LNCAP (cell line): ENCODE measurements around the gene SMIM35.

Source experiments
- CTCF ChIP-seq: fragments of 450-650 bp; IDR thresholded peaks from 2 replicates; pipeline ENCODE4 v1.5.1; 2017; ENCODE audit warnings: mild to moderate bottlenecking

Gene SMIM35

GRCh38 chr11:118128721-118129470 lies 42.1 kb upstream of the SMIM35 start:
- TF ChIP-seq CTCF: no peak

- TF ChIP-seq CTCF: no peak
Measured at GRCh38 chr11:118128310-118128709, 41.5 kb upstream of the SMIM35 start.

- TF ChIP-seq CTCF: no peak
Measured at GRCh38 chr11:118126082-118126838, 39.5 kb upstream of the SMIM35 start.

GRCh38 chr11:118124929-118125535 lies 38.3 kb upstream of the SMIM35 start:
- TF ChIP-seq CTCF: no peak

GRCh38 chr11:118120793-118121192 lies 34.0 kb upstream of the SMIM35 start:
- TF ChIP-seq CTCF: no peak

- TF ChIP-seq CTCF: no peak
Measured at GRCh38 chr11:118117790-118118601, 31.2 kb upstream of the SMIM35 start.

- TF ChIP-seq CTCF: no peak
Measured at GRCh38 chr11:118115048-118115447, 28.3 kb upstream of the SMIM35 start.
